ENCODE data around the gene GRIP1.
"Not testable (repeated sequence)": the region's sequence is repeated elsewhere in the genome, so short reads cannot be mapped to it uniquely, and the experiment has no call there.

GRIP1 gene

DNA sequence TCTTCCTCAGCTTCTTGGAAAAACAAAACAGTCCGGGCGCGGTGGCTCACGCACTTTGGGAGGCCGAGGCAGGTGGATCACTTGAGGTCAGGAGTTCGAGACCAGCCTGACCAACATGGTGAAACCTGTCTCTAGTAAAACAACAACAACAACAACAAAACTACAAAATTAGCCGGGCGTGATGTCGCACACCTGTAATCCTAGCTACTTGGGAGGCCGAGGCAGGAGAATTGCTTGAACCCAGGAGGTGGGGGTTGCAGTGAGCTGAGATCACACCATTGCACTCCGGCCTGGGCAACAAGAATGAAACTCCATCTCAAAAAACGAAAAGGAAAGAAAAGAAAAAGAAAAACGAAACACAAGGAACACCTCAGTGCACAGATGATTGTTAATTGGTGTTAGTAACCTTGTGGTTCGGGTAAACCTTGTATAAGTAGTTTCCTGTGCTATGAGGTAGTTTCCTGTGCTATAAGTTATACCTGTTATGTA, 375.5 kb downstream of the GRIP1 start:
- peak; percentile 81 for FAIRE-seq
- not testable (repeated sequence) for DNase-seq (ENCODE audit: extremely low spot score, insufficient read length, low read depth)

DNA sequence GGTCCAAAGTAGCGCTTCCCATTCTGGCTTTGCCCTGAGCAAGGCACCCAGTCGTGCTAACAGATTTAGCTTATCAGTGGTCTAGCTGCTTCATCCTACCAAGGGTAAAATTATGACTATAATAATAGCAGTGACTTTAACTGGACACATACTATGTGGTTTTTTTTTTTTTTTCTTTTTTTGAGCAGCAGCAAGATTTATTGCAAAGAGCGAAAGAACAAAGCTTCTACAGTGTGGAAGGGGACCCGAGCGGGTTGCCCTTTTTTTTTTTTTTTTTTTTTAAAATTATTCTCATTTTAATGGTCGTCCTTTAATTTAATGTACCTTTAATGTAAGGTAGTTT, 376.1 kb downstream of the GRIP1 start:
- FAIRE-seq (no peak), DNase-seq (ENCODE audit: extremely low spot score, insufficient read length, low read depth) (no peak)

DNA sequence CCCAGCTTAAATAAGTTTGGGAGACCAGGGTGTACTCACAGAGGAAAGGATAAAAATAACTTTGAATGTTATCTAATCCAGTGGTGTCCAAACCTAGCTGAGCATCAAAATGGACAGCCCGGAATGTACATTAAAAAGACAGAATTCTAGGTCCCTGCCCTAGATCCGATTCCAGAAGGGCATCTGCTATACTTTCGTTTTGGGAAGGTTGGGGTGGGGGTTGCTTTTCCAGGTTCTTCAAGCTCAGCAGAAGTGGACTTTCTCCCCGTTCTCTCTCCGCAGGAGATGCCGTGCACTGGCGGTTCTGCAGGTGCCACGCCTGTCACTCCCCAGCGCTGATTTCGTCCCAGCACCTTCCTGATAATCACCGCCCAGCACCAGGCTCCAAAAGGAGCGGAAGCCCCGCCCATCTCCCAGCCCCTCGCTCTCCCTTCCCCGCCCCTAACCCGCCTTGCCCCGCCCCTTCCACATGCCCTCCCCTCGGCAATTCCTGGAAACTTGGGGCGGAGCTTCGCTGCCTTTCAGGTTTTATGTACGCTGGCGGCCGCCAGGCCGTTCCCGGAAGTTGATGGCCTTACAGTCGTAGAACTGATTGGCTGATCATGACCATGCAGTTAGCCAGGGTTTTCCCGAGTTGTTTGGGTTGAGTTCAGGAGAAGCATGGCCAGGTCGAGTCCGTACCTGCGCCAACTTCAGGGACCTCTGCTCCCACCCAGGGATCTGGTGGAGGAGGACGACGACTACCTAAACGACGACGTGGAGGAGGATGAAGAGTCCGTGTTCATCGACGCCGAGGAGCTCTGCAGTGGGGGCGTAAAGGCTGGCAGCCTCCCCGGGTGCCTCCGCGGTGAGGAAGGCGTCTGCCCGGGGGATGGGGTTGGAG, 376.7 kb downstream of the GRIP1 start, which contains the start of gene HELB:
TSS of gene HELB (plus strand) at position 550 of the 883 bp plus-strand sequence. CDS start at position 661, 111 bp downstream.
- DNase-seq (ENCODE audit: extremely low spot score, insufficient read length, low read depth) (peak; percentile 85), FAIRE-seq (peak; percentile 100)

DNA sequence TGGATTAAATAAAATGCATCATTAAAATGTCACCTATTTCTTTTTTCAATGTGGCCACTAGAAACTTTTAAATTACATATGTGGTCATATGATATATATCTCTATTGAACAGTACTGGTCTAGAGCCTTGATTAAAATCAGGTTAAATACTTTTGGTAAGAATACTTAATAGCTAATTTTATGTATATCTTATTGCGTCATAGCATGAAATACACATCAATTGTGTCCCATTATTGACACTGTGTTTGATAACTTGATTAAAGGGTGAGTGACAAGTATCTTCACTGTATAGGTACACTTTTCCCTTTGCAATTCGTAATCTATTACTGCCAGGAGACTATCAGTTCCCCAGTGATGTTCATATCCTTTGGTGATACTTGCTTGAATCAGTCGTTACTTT, 381.0 kb downstream of the GRIP1 start:
- DNase-seq (ENCODE audit: extremely low spot score, insufficient read length, low read depth) (no peak), FAIRE-seq (no peak)

Measured in GM18507 (cell line).